Calu3 (cell line): ENCODE data around the gene RANBP17. TPM values are rescaled to one million over a fixed set of nuclear protein-coding genes. Genes with fewer than 3 reads are reported as not detected.

Experiments
- BruUV-seq: library from RNA; stranded (reverse); fragments of 400-500 nt; replicated peaks from 2 replicates; lab custom pipeline; 2021; lab: Mats Ljungman, UMichigan
- CTCF ChIA-PET: fragments of 300-600 bp; sonication (Branson Sonifier 250); formaldehyde crosslinking; loops from one replicate; lab custom pipeline; 2022; ENCODE audit warnings: antibody characterized with exemption; lab: Charles Lee
- DNase-seq: peaks from one replicate; pipeline ENCODE4 v3.0.0; 2022
- H3K27ac Mint-ChIP-seq: one replicate; pipeline ENCODE4 v1.8.0; 2022; ENCODE audit warnings: mixed read lengths; ENCODE audit not compliant: unreplicated experiment
- H3K27me3 Mint-ChIP-seq: one replicate; pipeline ENCODE4 v1.8.0; 2022; ENCODE audit warnings: mixed read lengths; ENCODE audit not compliant: unreplicated experiment
- H3K36me3 Mint-ChIP-seq: one replicate; pipeline ENCODE4 v1.8.0; 2022; ENCODE audit warnings: mild to moderate bottlenecking, moderate library complexity, mixed read lengths; ENCODE audit not compliant: insufficient read depth, unreplicated experiment
- H3K4me1 Mint-ChIP-seq: one replicate; pipeline ENCODE4 v1.8.0; 2022; ENCODE audit warnings: mild to moderate bottlenecking, low read depth, mixed read lengths; ENCODE audit not compliant: unreplicated experiment
- H3K4me3 Mint-ChIP-seq: one replicate; pipeline ENCODE4 v1.8.0; 2022; ENCODE audit warnings: mild to moderate bottlenecking, low read depth, moderate library complexity, mixed read lengths; ENCODE audit not compliant: unreplicated experiment
- H3K9me3 Mint-ChIP-seq: one replicate; pipeline ENCODE4 v1.8.0; 2022; ENCODE audit warnings: low read depth, mixed read lengths; ENCODE audit not compliant: unreplicated experiment
- CTCF ChIP-seq: fragments of 200-600 bp; IDR thresholded peaks from one replicate; pipeline ENCODE4 v1.8.0; 2022; ENCODE audit warnings: antibody characterized with exemption; ENCODE audit not compliant: unreplicated experiment
- intact Hi-C: fragments of 100-400 bp; cut with micrococcal nuclease; formaldehyde crosslinking; loops from one replicate; pipeline ENCODE4 v1.10.0; 2022; ENCODE audit not compliant: unreplicated experiment
- total RNA-seq: library from RNA; stranded (reverse); gene quantifications from 2 replicates; pipeline ENCODE4 v1.2.3, GENCODE V29; 2022

The RANBP17 gene
- total RNA-seq, 1 experiment from 2014 or later = 117 TPM

- H3K27ac Mint-ChIP-seq = no peak overlapping the region
- CTCF ChIA-PET = interaction anchor here (0.6 kb wide), 1 partner anchor 9 kb away, joined by 3 read pairs; no protein-coding TSS in a partner anchor
- no peak for TF ChIP-seq CTCF
- H3K4me3 Mint-ChIP-seq = no peak overlapping the region
- H3K9me3 Mint-ChIP-seq = no peaks in the 10 kb centered on the region
- intact Hi-C loops = loop anchor here (10.0 kb wide), 1 partner anchor 571 kb away; no protein-coding TSS in a partner anchor
- DNase-seq = no peak
- no peaks in the 10 kb centered on the region for H3K27me3 Mint-ChIP-seq
- H3K4me1 Mint-ChIP-seq = no peaks in the 10 kb centered on the region
- H3K36me3 Mint-ChIP-seq = no peaks in the 10 kb centered on the region
- no TSS peak for BruUV-seq
These were observed 343.6 kb downstream of the RANBP17 start for GRCh38 chr5:171205375-171205774.

- no peaks in the 10 kb centered on the region for H3K27me3 Mint-ChIP-seq
- intact Hi-C loops = loop anchor here (1.0 to 10.0 kb wide), 3 partner anchors 130 to 573 kb away; no protein-coding TSS in a partner anchor
- H3K36me3 Mint-ChIP-seq = no peaks in the 10 kb centered on the region
- BruUV-seq = no TSS peak
- H3K9me3 Mint-ChIP-seq = no peaks in the 10 kb centered on the region
- no peak overlapping the region for H3K27ac Mint-ChIP-seq
- CTCF ChIA-PET = interaction anchor here (0.7 to 3.1 kb wide), 8 partner anchors 62 to 459 kb away, joined by 3 to 18 read pairs (median 4); no protein-coding TSS in a partner anchor
- no peaks in the 10 kb centered on the region for H3K4me1 Mint-ChIP-seq
- peak; percentile 61 for TF ChIP-seq CTCF
- DNase-seq = peak; percentile 47
- H3K4me3 Mint-ChIP-seq = no peak overlapping the region
These were observed 345.5 kb downstream of the RANBP17 start for GRCh38 chr5:171207256-171207847.

- Mint-ChIP-seq H3K4me1 (no peaks in the 10 kb centered on the region), H3K9me3 (no peaks in the 10 kb centered on the region), H3K27me3 (no peaks in the 10 kb centered on the region), H3K27ac (no peak overlapping the region), H3K4me3 (no peak overlapping the region), H3K36me3 (no peaks in the 10 kb centered on the region)
- intact Hi-C loops = no loop called here
- CTCF ChIA-PET = no interaction called here
- TF ChIP-seq CTCF = no peak
- no peak for DNase-seq
- BruUV-seq = no TSS peak
These were observed 360.1 kb downstream of the RANBP17 start for GRCh38 chr5:171221916-171222315.

GRCh38 chr5:171223927-171224326 lies 362.1 kb downstream of the RANBP17 start:
- Mint-ChIP-seq H3K27ac (no peak overlapping the region), H3K4me1 (no peaks in the 10 kb centered on the region), H3K9me3 (no peaks in the 10 kb centered on the region), H3K27me3 (no peaks in the 10 kb centered on the region), H3K4me3 (no peak overlapping the region), H3K36me3 (no peaks in the 10 kb centered on the region)
- TF ChIP-seq CTCF = no peak
- CTCF ChIA-PET = no interaction called here
- no peak for DNase-seq
- no TSS peak for BruUV-seq
- intact Hi-C loops = no loop called here
